Stimulated activated CD4-positive, alpha-beta T cell treated with anti-CD3 and anti-CD28 coated beads, Interleukin-1b, Interleukin-23, amount 100 ng/mL, for 4 hours (primary cell): ENCODE measurements around the gene XKR7.

Experiments used
- DNase-seq, 2 donors: peaks; one replicate each; pipeline ENCODE4 v3.0.0-alpha.2; 2020; ENCODE audit warnings: low read depth in 2 of 2

The XKR7 gene

DNA sequence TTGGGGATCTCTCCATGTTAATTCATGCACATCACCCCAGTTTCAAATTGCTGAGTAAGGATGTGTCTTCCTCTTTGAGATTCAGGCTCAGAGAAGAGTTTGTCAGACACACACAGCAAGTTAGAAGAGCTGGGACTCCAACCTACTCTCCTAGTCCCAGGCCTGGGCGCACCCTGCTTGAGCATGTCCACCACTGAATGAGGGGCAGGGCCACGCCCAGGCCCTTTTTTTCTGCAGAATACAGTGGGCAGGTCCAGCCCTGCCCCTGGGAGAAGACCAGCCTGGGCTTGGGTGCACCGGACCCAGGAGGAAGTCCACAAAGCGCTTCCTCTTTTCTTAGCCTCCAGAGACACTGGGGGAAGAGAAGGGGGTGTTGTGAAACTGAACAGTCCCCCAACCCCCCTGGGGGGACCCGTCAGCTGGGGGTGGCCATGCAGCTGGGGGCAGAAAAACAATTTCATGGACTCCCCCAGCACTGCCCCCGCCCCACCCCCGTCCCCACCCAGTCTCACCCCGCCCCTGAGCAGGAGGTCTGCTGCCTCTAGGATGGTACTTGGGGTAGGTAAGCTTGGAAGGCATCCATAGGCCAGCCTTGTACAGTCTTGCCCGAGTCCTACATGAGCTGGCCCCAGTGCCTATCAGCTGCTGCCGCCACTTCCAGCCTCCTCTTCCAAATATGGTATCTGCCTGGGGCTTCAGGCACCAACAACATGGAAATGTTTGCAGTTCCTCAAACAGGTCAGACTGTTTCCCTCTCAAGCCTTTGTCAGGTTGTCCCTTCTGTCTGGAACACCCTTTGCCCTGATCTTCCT, 72.4 kb downstream of the XKR7 start:
- no peak for DNase-seq

GRCh38 chr20:32045999-32046398, 78.0 kb downstream of the XKR7 start:
- no peak for DNase-seq

DNA sequence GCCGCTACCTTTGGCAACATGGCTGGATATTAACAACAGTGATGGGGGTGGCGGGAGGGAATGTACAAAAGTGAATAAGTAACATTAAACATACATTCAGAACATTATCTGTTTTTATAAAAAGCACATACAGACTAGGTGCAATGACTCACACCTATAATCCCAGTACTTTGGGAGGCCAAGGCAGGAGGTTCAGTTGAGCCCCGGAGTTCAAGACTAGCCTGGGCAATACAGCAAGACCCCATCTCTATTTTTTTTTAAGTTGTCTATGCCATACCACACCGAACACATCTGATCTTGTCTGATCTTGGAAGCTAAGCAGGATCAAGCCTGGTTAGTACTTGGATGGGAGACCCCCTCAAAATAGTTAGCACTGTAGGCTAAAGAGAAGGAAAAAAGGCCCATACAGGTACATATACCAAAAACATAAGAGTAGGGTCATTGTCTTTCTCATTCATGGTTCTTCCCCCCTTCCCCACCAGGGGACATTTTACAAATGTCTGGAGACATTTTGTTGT, 82.4 kb downstream of the XKR7 start:
- DNase-seq, result no peak

GRCh38 chr20:32050851-32051556, 83.1 kb downstream of the XKR7 start:
- no peak for DNase-seq

DNA sequence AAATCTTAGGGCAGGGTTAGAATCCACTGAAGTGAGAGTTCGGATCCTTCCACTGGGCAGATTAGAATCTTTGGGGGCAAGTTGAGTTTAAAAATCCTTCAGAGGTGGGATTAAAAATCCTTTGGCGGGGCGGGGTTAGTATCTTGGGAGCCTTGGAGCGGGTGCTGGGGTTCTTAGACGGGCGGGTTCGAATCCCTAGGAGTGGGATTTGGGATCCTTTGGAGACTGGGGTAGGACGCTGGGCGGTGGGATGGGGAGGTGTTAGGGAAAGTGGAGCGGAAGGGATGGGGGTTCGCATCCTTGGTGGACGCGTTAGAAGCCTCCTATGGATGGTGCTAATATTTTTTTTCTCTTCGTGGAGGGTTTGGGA, 83.8 kb downstream of the XKR7 start:
- DNase-seq, result no peak

DNA sequence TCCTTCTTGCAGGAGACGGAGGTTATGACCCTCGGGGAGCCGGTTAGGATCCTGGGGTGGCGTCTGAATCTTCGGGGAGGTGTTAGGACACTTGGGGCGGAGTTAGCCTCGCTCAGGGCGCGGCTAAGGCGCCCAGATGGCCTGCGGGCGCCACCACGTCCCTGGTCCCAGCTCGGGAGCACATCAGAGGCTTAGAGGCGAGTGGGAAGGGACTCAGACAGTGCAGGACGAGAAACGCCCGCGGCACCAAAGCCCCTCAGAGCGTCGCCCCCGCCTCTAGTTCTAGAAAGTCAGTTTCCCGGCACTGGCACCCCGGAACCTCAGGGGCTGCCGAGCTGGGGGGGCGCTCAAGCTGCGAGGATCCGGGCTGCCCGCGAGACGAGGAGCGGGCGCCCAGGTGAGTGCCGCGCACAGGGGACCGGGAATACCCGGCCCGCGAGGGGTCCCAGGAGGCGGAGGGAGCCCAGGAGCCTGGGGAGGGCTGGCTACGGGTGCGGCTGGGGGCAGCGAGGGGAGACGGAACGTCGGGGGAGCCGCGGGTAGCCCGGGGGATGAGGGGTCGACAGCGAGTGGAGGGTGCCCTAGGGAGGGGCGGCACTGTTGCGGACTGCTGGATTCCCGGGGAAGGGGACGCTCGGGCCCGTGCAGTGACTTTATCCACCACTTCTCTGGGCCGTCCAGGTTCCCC, 84.3 kb downstream of the XKR7 start, which contains the start of gene HCK:
Gene HCK, plus strand, starts transcription at position 153 of the 688 bp plus-strand sequence.
- DNase-seq, result no peak

GRCh38 chr20:32052778-32053362, 84.9 kb downstream of the XKR7 start:
- DNase-seq, result no peak
